ENCODE results near the gene NECTIN4.

GRCh38 chr1:161069241-161069640, 20.1 kb downstream of the NECTIN4 start:
- no peak for TF ChIP-seq CBX5 (IDR thresholded peaks at IDR 0.05; ENCODE audit: low read depth)
- TF ChIP-seq LARP7 (IDR thresholded peaks at IDR 0.05): no peak; the same call in 1 of the 2 replicates
- no peak for TF ChIP-seq CREM (IDR thresholded peaks at IDR 0.05; ENCODE audit: low read depth)

Measured in GM12878 (cell line).